GOT3 (cell line): ENCODE measurements around the gene FAM135A.

ENCODE experiments used
- DNase-seq: peaks from one replicate; lab custom pipeline; 2025; ENCODE audit warnings: mixed read lengths; lab: John Stamatoyannopoulos, UW

FAM135A gene

GRCh38 chr6:70413114-70413991 is at the start of gene FAM135A:
FAM135A (plus strand) TSS chr6:70413508; CDS start chr6:70428343, 14,835 bp downstream.
- DNase-seq: peak; percentile 79

GRCh38 chr6:70363741-70364493 is 49.4 kb upstream of the FAM135A start:
- DNase-seq: no peak

- DNase-seq: peak; percentile 12
These were observed 43.9 kb upstream of the FAM135A start for GRCh38 chr6:70369332-70369950.

GRCh38 chr6:70370496-70370895 is 42.8 kb upstream of the FAM135A start:
- no peak for DNase-seq

GRCh38 chr6:70371454-70372105 is 41.7 kb upstream of the FAM135A start:
- DNase-seq: no peak

GRCh38 chr6:70375166-70375565 is 38.1 kb upstream of the FAM135A start:
- no peak for DNase-seq

GRCh38 chr6:70375882-70376281 is 37.4 kb upstream of the FAM135A start:
- no peak for DNase-seq

- no peak for DNase-seq
These were observed 36.7 kb upstream of the FAM135A start for GRCh38 chr6:70376628-70377027.

- no peak for DNase-seq
These were observed 35.9 kb upstream of the FAM135A start for GRCh38 chr6:70377372-70377771.

GRCh38 chr6:70379473-70380013 is 33.8 kb upstream of the FAM135A start:
- DNase-seq: no peak

GRCh38 chr6:70380252-70380651 is 33.1 kb upstream of the FAM135A start:
- DNase-seq: no peak

GRCh38 chr6:70380771-70381416 is 32.4 kb upstream of the FAM135A start:
- no peak for DNase-seq

GRCh38 chr6:70381417-70381782 is 31.9 kb upstream of the FAM135A start:
- DNase-seq: no peak

- no peak for DNase-seq
These were observed 27.4 kb upstream of the FAM135A start for GRCh38 chr6:70385901-70386300.

GRCh38 chr6:70388814-70389213 is 24.5 kb upstream of the FAM135A start:
- DNase-seq: no peak

- DNase-seq: no peak
These were observed 24.0 kb upstream of the FAM135A start for GRCh38 chr6:70389261-70389660.

GRCh38 chr6:70390067-70390466 is 23.2 kb upstream of the FAM135A start:
- no peak for DNase-seq

GRCh38 chr6:70391492-70391891 is 21.8 kb upstream of the FAM135A start:
- DNase-seq: no peak

GRCh38 chr6:70394518-70395300 is 18.6 kb upstream of the FAM135A start:
- DNase-seq: no peak

- DNase-seq: no peak
These were observed 18.0 kb upstream of the FAM135A start for GRCh38 chr6:70395301-70395672.

- DNase-seq: no peak
These were observed 17.1 kb upstream of the FAM135A start for GRCh38 chr6:70396163-70396562.
